KBM-7 (cell line): ENCODE data around the gene MYH11.
"Not testable (repeated sequence)": the region's sequence is repeated elsewhere in the genome, so short reads cannot be mapped to it uniquely, and the experiment has no call there.

Experiments used
- DNase-seq: peaks from one replicate; pipeline ENCODE4 v3.0.0-alpha.2; 2015
- in situ Hi-C: fragments of 300-500 bp; cut with MboI; formaldehyde crosslinking; loops from 2 replicates; pipeline ENCODE4 v1.14.3; 2020; ENCODE audit warnings: low sequenced_read_pairs, low pct_unique_long_range_greater_than_20kb, mixed read lengths

Gene MYH11

DNA sequence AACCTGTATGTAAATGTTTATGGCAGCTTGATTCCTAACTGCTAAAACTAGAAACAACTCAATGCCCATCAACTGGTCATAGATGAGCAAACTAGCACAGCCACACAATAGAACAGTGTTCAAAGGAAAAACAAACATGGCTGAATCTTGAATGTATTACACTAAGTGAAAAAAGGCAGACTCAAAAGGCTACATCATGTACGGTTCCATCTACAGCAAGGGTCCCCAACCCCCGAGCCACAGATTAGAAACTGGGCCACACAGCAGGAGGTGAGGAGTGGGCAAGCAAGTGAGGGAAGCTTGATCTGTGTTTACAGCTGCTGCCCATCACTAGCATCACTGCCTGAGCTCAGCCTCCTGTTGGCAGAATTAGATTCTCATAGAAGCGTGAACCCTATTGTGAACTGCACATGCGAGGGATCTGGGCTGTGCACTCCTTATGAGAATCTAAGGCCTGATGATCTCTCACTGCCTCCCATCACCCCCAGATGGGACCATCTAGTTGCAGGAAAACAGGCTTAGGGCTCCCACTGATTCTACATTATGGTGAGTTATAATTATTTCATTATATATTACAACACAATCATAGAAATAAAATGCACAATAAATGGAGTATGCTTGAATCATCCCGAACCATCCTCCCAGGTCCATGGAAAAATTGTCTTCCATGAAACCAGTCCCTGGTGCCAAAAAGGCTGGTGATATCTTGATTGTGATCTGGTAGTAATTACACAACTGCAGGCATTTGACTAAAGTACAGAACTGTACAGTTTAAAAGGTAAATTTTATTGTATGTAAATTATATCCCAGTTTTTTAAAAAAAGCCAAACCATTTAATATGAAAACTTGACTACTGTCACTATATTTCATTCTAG lies 23.8 kb upstream of the MYH11 start:
- DNase-seq: no peak
- in situ Hi-C loops: no loop called here

DNA sequence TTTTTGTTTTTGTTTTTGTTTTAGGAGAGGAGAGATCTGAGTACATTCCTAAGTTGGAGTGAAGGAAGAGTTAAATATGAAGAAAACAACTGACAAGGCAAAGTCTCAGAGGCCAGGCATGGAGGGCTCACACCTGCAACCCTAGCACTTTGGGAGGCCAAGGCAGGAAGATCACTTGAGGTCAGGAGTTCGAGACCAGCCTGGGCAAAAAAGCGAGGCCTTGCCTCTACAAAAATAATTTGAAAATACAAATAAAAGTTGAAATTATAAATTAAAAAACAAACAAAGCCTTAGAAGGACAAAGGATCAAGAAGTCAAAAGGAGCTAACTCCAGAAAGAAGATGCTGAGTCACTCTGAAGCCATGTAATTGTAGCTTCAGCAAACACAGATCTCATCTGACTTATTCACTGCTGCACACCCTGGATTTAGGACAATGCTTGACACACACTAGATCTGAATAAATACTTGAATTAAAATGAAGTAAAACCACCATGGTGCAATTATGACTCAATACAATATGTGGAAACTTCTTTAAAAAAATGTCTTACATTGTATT lies 22.5 kb upstream of the MYH11 start:
- in situ Hi-C loops: no loop called here

DNA sequence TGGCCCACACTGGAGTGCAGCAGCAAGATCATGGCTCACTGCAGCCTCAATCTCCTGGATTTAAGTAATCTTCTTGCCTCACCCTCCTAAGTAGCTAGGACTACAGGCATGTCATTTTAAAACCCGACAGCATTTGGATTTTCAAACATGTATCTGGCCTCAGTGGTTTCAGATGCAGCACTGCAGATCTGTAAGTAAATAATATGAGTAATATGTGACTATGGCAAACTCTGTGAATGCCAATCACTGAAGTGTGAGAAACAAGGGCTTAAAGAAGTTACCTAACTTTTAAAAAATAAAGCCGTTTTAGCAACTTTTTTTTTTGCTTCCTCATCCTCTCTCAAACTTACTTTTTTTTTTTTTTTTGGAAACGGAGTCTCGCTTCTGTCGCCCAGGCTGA lies 19.7 kb upstream of the MYH11 start:
- DNase-seq: no peak

More for the DNA sequence above, 22.5 kb upstream of the MYH11 start:
- DNase-seq: no peak

DNA sequence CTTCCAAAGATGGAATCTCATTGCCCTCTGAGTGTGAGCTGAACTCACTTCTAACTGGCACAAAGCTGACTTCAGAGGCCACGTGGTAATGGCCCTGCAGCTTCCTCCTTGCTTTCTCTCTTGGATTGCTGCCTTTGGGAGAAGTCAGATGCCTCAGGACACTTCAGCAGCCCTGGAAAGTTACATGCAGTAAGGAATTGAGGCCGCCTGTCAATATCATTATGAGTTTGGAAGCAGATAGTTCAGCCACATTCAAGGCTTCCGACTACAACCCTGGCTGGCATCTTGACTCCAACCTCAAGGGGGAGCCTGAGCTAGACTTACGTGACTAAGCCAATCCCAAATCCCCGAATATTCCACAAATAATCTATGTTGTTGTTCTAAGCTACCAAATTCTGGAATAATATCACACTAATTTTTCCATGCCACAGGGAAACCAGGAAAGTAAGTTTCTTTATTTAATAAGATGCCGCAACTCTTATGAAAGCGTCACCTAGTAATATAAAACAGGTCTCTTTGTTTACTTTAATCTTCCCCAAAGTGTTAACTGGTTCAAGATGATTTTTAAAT lies 18.0 kb upstream of the MYH11 start:
- in situ Hi-C loops: no loop called here
- peak; percentile 44 for DNase-seq

More for the DNA sequence above, 19.7 kb upstream of the MYH11 start:
- in situ Hi-C loops: no loop called here

DNA sequence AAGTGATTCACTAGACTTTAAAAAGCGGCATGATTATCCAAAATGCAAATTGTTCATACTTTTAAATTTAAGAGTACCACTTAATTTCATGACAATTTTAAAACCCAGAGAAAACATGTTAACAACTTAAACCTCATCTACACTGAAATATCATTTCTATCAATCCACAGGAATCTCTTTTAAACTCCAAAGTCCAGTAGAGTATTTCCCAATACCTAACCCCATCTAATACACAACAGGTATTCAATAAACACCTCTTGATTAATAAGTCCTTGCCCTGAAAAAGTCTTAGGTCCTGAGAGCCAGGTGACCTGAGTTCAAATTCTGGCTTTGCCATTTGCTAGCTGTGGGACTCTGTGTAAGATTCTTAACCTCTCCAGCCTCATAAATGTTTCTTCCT lies 16.9 kb upstream of the MYH11 start:
- in situ Hi-C loops: no loop called here
- no peak for DNase-seq

DNA sequence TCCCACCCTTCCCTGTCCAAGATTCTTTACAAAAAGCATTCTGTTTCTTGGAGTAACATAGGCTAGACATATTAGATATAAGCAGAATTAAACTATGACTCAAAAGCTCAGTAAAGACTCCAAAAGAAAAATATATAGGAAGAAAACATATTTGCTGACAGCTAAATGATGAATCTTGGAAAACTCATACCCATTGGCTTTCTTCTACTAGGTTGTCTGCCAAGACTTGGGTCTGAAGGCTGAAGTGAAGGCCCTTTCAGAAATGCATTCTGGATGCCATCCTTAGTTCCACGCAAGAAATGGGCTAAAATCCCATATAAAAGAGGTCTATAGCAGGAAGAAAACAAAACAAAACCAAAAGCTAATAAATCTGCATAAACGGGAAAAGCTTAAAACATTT lies 16.5 kb upstream of the MYH11 start:
- in situ Hi-C loops: no loop called here
- no peak for DNase-seq

DNA sequence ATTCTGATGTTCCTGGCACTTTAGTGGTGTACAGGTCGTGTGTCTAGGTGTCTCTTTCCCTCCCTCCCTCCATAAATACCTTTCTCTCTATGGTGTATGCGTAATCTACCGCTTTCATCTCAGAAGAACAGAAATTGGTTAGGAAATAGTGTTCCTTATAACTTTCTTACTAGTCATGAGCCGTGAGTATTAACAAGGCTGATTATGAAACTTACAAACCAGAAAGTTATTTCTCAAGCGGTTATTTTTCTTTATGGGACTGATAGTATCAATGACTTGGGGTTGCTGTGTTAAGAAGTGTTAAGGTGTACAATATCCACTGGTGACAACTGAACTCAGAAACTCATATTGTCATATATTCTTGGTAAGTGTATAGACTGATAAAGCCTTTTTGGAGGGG lies 13.2 kb upstream of the MYH11 start:
- DNase-seq: no peak
- in situ Hi-C loops: no loop called here

DNA sequence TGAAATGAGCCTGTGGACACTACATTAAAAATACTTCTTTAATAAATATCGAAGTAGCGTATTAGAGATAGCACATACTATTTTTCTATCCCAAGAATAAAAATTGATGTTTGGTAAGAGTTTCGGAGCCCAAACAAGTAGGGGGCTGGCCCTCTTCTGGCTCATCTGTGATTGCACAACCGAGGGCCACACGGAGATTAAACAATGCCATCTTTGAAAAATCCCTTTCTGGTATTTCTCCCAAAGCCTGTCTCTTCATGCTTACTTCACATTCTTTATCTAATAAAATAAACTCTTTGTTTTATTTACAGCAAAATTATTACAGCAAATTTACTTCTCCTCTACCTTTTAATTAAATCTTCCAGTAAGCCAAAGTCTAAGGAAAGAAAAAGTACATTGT lies 9.6 kb upstream of the MYH11 start:
- DNase-seq: no peak
- in situ Hi-C loops: no loop called here

DNA sequence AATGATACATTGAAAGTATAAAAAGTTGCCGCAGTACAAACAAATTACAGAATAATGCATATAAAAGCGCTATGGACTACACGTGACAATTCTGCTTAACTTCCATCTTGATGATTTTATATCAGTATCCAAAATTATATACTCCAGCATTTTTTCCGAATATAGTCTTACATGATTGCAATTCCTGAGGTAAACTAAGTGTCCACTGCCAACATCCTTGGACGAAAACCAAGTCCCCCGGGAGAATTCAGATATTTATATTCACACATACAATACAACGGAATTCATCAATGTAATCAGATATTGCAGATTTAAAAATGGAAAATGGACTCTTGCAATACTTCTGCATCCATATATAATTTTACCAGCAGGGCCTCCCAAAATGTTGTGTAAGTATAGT lies 8.9 kb upstream of the MYH11 start:
- in situ Hi-C loops: no loop called here
- DNase-seq: no peak

DNA sequence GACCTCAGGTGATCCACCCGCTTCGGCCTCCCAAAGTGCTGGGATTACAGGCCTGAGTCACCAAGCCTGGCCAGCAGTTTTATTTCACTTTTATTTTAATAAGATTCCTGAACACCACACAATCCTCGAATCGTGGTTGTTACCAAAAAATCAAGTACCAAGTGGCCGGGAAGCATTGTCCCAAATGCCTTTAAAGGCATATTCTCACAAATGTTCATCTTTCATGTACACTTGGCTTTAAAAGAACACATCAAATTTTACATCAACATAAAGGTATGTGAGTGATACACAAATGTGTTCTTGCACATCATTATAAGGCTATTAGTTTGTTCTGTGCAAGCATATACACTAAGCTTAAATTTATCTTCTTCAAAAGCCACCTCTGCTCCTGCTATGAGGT lies 8.1 kb upstream of the MYH11 start:
- in situ Hi-C loops: no loop called here
- DNase-seq: no peak

DNA sequence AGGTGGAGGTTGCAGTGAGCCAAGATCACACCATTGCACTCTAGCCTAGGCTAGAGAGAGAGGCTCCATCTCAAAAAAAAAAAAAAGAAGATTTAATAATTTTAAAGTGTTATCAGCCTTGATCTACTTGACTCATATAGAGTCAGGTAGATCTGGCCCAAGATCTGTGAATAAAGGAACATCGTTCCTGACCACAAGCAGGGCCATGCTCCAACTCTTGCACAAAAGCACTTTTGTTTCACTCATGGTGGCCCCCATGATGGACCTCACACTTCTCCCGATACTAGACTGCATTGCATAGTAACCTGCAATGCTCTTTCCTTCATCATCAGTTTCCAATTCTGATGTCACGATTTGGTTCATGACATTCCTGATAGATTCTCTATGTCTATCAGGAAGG lies 5.2 kb upstream of the MYH11 start:
- in situ Hi-C loops: no loop called here
- no peak for DNase-seq

DNA sequence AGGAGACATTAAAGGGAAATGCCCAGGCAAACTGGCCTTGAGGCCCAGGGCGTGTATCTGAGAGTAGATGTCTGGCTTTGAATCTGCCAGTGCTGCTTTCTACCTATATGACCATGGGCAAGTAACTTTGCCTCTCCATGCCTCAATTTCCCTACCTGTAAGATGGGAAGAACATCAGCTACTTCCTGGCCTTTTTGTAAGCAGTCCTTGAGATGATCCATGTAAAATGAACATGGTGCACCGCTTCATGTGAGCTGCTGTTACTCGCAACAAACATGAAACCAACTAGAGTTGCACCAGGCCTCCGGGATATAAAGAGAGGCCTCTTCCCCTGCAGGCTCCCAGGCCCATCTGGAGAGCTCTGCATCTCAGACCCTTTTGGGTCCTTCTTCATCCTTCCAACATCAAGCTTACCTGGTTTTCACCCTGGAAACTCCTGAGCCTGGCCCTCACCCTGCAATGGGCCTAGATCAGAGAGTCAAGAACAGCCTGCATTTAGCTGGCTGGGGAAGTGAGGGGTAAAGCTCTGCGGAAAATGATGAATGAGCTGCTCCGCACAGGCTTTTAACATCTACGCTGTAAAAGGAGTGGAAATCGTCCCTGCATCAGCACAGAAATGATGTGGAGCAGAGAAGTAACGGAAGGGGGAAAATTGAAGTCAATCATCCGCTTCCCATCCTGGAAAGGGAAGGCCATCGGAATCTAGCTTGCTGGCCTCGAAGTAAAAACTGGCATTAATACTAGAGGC lies 2.3 kb upstream of the MYH11 start:
- in situ Hi-C loops: no loop called here
- no peak for DNase-seq

DNA sequence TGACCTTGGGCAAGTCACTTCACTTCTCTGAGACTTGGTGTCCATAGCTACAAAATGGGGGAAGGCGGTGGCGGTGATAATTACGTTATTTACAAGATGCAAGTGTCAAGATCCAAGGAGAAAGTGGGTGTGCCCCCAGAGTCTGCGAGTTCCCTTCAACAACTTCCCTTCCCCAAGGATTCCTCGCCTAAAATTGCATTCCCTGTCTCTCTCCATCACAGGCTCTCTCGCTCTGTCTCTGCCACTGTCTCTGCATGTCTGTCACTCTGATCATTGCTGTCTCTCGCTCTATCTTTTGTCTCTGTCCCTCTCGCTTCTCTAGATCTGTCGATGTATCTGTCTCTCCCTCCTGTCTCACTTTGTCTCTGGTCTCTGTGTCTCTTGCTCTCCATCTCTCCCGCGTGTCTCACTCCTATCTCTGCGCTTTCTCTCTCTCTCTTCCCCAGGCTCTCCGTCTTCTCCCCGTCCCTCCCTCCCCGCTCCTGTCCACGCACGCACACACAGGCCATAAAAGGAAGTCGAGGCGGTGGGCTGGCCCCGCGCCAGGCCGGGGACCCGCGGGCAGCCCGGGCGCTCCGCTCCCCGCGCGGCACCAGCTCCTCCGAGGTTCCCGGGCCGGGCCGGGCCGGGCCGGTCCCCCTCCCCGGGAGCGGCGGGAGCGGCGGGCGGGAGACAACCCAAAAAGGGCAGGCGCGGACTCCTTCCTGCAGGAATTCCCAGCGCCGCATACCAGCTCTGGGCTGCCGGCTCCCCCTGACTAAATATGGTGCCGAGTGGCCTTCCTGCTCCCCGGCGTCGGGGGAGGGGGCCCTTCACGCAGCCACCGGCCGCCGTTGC lies 1.1 kb upstream of the MYH11 start:
- DNase-seq: no peak
- in situ Hi-C loops: no loop called here

DNA sequence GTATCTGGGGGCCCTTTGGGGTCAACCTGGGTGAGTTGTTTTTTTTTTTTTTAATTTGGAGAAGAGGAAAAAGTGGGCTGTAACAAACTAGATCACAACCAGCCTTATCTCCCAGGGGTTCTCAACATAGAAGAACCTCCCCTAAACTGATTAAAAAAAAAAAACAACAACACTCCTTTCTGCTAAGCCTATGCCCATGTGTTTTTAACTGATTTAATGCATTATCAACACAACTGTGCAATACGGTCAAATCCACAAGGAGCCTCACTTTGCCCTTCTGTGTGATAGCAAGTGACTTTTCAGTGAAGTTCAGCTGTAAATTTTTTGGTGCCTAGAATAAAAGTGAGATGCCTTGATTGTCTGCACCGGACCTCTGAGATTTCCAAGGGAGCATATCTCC lies 646 bp downstream of the MYH11 start:
- in situ Hi-C loops: no loop called here
- DNase-seq: no peak

DNA sequence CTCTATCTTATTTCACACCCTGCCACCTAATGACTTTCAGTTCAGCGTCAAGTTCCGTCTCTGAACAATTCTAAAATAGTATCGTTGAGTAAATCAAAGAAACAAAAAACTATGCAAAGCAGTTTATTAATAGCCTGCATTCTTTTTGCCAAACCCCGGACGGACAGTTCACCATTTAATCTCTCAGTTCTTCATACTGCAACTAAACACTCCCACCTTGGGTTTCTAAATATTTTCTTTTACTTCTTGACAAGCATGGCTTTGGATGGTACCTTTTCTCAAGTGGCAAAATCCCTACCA lies 1.2 kb downstream of the MYH11 start:
- no peak for DNase-seq
- in situ Hi-C loops: no loop called here

DNA sequence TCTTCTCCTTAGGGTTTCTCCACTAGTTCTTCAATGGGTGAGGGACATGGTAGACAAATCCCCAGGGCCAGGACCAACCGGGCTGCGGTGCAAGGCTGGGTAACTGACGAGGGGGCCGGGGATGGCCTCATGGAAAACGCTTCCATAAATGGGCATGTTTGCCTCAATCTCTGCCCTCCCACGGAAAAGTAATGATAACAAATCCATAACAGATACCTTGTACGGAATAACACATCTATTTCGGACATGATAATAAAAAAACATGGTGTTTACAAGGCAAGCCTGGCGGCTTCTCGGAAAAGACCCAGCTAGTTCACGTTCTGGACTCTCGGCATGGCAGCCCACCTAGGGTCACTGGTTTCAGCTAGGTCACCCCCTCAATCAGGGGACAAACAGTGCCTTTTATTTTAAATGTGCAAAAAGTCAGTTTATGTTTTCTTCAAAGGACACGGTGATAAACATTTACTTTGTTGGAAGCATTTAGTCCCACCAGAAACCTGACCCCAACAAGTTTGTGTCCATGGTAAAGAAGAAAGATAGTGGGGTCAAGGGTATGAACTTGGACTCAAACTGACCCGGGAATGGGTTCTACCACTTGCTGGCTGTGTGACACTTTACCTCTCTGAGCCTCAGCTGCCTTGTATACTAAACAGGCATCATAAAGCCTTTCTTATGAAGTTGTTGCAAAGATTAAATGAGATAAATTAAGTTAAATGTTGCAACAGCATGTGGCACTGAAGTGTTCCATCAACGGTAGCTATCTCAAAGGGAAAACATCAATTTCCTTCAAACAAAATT lies 1.7 kb downstream of the MYH11 start:
- DNase-seq: no peak
- in situ Hi-C loops: no loop called here

DNA sequence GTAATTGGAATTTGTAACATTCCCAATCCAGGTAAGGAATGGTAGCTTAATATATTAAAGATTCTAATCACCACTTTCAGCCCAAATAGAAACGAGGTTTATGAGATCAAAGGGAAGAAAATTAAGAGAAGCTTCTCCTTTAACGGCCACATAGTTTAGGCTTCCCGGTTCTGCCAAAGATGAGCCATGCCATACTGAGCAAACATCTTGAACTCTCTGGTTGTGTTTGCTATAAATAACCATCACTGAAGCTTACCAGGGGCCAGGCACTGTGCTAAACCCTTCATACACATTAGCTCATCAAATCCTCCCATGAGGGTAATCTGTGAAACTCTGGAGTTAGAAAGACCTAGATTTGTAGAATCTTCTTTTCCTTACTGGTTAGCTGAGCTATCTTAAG lies 2.8 kb downstream of the MYH11 start:
- in situ Hi-C loops: no loop called here
- DNase-seq: no peak

DNA sequence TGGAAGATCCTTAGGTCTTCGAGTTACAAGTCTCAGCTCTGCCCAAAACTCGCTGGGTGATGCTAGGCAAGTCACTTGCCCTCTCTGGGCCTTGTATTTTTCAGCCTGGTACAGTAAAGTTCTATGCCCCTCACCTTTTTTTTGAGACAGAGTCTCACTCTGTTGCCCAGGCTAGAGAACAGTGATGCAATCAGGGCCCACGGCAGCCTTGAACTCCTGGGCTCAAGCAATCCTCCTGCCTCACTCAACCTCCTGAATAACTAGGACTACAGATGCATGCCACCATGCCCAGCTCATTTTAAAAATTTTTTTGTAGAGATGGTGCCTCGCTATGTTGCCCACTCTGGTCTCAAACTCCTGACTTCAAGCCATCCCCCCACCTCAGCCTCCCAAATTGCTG lies 3.8 kb downstream of the MYH11 start:
- DNase-seq: no peak
- in situ Hi-C loops: no loop called here

DNA sequence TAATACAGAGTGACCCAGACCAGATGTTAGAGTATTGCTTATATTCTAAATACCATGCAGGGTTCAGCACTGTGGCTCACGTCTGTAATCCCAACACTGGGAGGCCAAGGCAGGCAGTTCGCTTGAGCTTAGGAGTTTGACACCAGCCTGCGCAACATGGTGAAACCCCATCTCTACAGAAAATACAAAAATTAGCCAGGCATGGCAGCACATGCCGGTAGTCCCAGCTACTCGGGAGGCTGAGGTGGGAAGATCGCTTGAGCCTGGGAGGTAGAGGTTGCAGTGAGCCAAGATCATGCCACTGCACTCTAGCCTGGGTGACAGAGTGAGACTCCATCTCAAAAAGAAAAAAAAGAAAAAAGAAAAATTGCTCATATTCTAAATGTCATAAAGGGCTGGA lies 6.3 kb downstream of the MYH11 start:
- DNase-seq, in situ Hi-C loops: not testable (repeated sequence)
